Activated T-helper 17 cell treated with anti-CD3 and anti-CD28 coated beads, Interleukin-2, amount 50 U/mL, for 72 hours (primary cell): ENCODE results near the gene HSBP1. TPM values are rescaled to one million over a fixed set of nuclear protein-coding genes. Genes with fewer than 3 reads are reported as not detected.
A peak's percentile ranks its signal among the peaks of the same experiment; 100 is the strongest.

Experiments used
- ATAC-seq: fragments of 150-1000 bp; cut with Tn5 transposase; replicated peaks from 2 replicates; pipeline ENCODE4 v1.10.0; 2021; ENCODE audit warnings: mild to moderate bottlenecking, moderate library complexity
- H3K27ac Mint-ChIP-seq: one replicate; pipeline ENCODE4 v1.8.0; 2022; ENCODE audit warnings: mixed read lengths
- H3K27me3 Mint-ChIP-seq: one replicate; pipeline ENCODE4 v1.8.0; 2022; ENCODE audit warnings: mixed read lengths
- H3K36me3 Mint-ChIP-seq: one replicate; pipeline ENCODE4 v1.8.0; 2022; ENCODE audit warnings: low read depth, mild to moderate bottlenecking, mixed read lengths
- H3K4me1 Mint-ChIP-seq: one replicate; pipeline ENCODE4 v1.8.0; 2022; ENCODE audit warnings: mixed read lengths
- H3K4me3 Mint-ChIP-seq: one replicate; pipeline ENCODE4 v1.8.0; 2022; ENCODE audit warnings: mild to moderate bottlenecking, mixed read lengths
- H3K9me3 Mint-ChIP-seq: one replicate; pipeline ENCODE4 v1.8.0; 2022; ENCODE audit warnings: mixed read lengths
- total RNA-seq, 2 donors: library from RNA; stranded (reverse); gene quantifications; one replicate each; pipeline ENCODE4 v1.2.3, GENCODE V29; 2022

Gene HSBP1
- total RNA-seq, 2 donors from 2014 or later: 47.9 to 75.3 TPM

GRCh38 chr16:83793179-83793578 lies 14.6 kb upstream of the HSBP1 start:
- Mint-ChIP-seq H3K9me3 (no peaks in the 10 kb centered on the region), H3K4me1 (no peaks in the 10 kb centered on the region), H3K4me3 (no peak overlapping the region), H3K36me3 (no peaks in the 10 kb centered on the region), H3K27ac (no peak overlapping the region), H3K27me3 (peaks cover 3% of the 10 kb centered on the region)
- ATAC-seq: no peak

GRCh38 chr16:83794860-83795554 lies 12.8 kb upstream of the HSBP1 start:
- no peak overlapping the region for H3K27ac Mint-ChIP-seq
- H3K4me3 Mint-ChIP-seq: no peak overlapping the region

GRCh38 chr16:83797013-83797412 lies 10.8 kb upstream of the HSBP1 start:
- H3K36me3 Mint-ChIP-seq: no peaks in the 10 kb centered on the region
- ATAC-seq: no peak

More at GRCh38 chr16:83794860-83795554, 12.8 kb upstream of the HSBP1 start:
- Mint-ChIP-seq H3K4me1 (no peaks in the 10 kb centered on the region), H3K9me3 (no peaks in the 10 kb centered on the region), H3K36me3 (no peaks in the 10 kb centered on the region), H3K27me3 (peaks cover 14% of the 10 kb centered on the region)
- no peak for ATAC-seq

GRCh38 chr16:83799336-83799735 lies 8.4 kb upstream of the HSBP1 start:
- H3K27ac Mint-ChIP-seq: no peak overlapping the region
- H3K4me1 Mint-ChIP-seq: peaks cover 5% of the 10 kb centered on the region
- H3K27me3 Mint-ChIP-seq: peaks cover 16% of the 10 kb centered on the region
- H3K9me3 Mint-ChIP-seq: no peaks in the 10 kb centered on the region
- no peak overlapping the region for H3K4me3 Mint-ChIP-seq
- no peaks in the 10 kb centered on the region for H3K36me3 Mint-ChIP-seq
- no peak for ATAC-seq

More at GRCh38 chr16:83797013-83797412, 10.8 kb upstream of the HSBP1 start:
- Mint-ChIP-seq H3K27ac (no peak overlapping the region), H3K27me3 (peaks cover 17% of the 10 kb centered on the region), H3K4me3 (no peak overlapping the region), H3K9me3 (no peaks in the 10 kb centered on the region), H3K4me1 (no peaks in the 10 kb centered on the region)

- Mint-ChIP-seq H3K4me1 (peaks cover 5% of the 10 kb centered on the region), H3K36me3 (no peaks in the 10 kb centered on the region), H3K4me3 (peak overlapping the region; percentile 41), H3K9me3 (no peaks in the 10 kb centered on the region), H3K27me3 (peaks cover 16% of the 10 kb centered on the region), H3K27ac (no peak overlapping the region)
- ATAC-seq: peak; percentile 43
Observed at GRCh38 chr16:83802135-83802534, 5.6 kb upstream of the HSBP1 start.

- ATAC-seq: no peak
- H3K9me3 Mint-ChIP-seq: no peaks in the 10 kb centered on the region
- H3K36me3 Mint-ChIP-seq: no peaks in the 10 kb centered on the region
- H3K4me1 Mint-ChIP-seq: peaks cover 5% of the 10 kb centered on the region
- peaks cover 16% of the 10 kb centered on the region for H3K27me3 Mint-ChIP-seq
- peak overlapping the region; percentile 41 for H3K4me3 Mint-ChIP-seq
- H3K27ac Mint-ChIP-seq: no peak overlapping the region
Observed at GRCh38 chr16:83802554-83803205, 5.1 kb upstream of the HSBP1 start.

GRCh38 chr16:83803811-83804210 lies 4.0 kb upstream of the HSBP1 start:
- Mint-ChIP-seq H3K27ac (no peak overlapping the region), H3K27me3 (peaks cover 11% of the 10 kb centered on the region), H3K4me3 (no peak overlapping the region), H3K36me3 (peaks cover 6% of the 10 kb centered on the region), H3K9me3 (no peaks in the 10 kb centered on the region), H3K4me1 (peaks cover 10% of the 10 kb centered on the region)
- no peak for ATAC-seq

GRCh38 chr16:83804366-83804765 lies 3.4 kb upstream of the HSBP1 start:
- Mint-ChIP-seq H3K36me3 (peaks cover 12% of the 10 kb centered on the region), H3K4me1 (peaks cover 16% of the 10 kb centered on the region), H3K27me3 (peaks cover 11% of the 10 kb centered on the region), H3K9me3 (no peaks in the 10 kb centered on the region), H3K27ac (no peak overlapping the region), H3K4me3 (no peak overlapping the region)
- ATAC-seq: no peak

- H3K4me3 Mint-ChIP-seq: no peak overlapping the region
Observed at GRCh38 chr16:83806036-83806435, 1.7 kb upstream of the HSBP1 start.

GRCh38 chr16:83806731-83807130 lies 1.0 kb upstream of the HSBP1 start:
- Mint-ChIP-seq H3K9me3 (no peaks in the 10 kb centered on the region), H3K4me3 (peak overlapping the region; percentile 98), H3K27me3 (no peaks in the 10 kb centered on the region), H3K27ac (peak overlapping the region; percentile 95), H3K4me1 (peaks cover 16% of the 10 kb centered on the region), H3K36me3 (peaks cover 35% of the 10 kb centered on the region)
- no peak for ATAC-seq

More at GRCh38 chr16:83806036-83806435, 1.7 kb upstream of the HSBP1 start:
- no peak for ATAC-seq
- Mint-ChIP-seq H3K27ac (no peak overlapping the region), H3K4me1 (peaks cover 16% of the 10 kb centered on the region), H3K27me3 (peaks cover 5% of the 10 kb centered on the region), H3K9me3 (no peaks in the 10 kb centered on the region), H3K36me3 (peaks cover 28% of the 10 kb centered on the region)

GRCh38 chr16:83807327-83807709 lies 460 bp upstream of the HSBP1 start:
- peak; percentile 4 for ATAC-seq
- H3K4me1 Mint-ChIP-seq: peaks cover 16% of the 10 kb centered on the region
- no peaks in the 10 kb centered on the region for H3K27me3 Mint-ChIP-seq
- H3K27ac Mint-ChIP-seq: peak overlapping the region; percentile 95
- H3K4me3 Mint-ChIP-seq: peak overlapping the region; percentile 98
- no peaks in the 10 kb centered on the region for H3K9me3 Mint-ChIP-seq
- peaks cover 41% of the 10 kb centered on the region for H3K36me3 Mint-ChIP-seq

GRCh38 chr16:83808573-83809014 lies 816 bp downstream of the HSBP1 start:
- no peak for ATAC-seq
- H3K4me3 Mint-ChIP-seq: peak overlapping the region; percentile 98
- peak overlapping the region; percentile 95 for H3K27ac Mint-ChIP-seq
- H3K36me3 Mint-ChIP-seq: peaks cover 53% of the 10 kb centered on the region
- no peaks in the 10 kb centered on the region for H3K9me3 Mint-ChIP-seq
- no peaks in the 10 kb centered on the region for H3K27me3 Mint-ChIP-seq
- H3K4me1 Mint-ChIP-seq: peaks cover 11% of the 10 kb centered on the region

- H3K27me3 Mint-ChIP-seq: no peaks in the 10 kb centered on the region
- peaks cover 53% of the 10 kb centered on the region for H3K36me3 Mint-ChIP-seq
- peak overlapping the region; percentile 95 for H3K27ac Mint-ChIP-seq
- ATAC-seq: no peak
- peak overlapping the region; percentile 98 for H3K4me3 Mint-ChIP-seq
- peaks cover 11% of the 10 kb centered on the region for H3K4me1 Mint-ChIP-seq
- H3K9me3 Mint-ChIP-seq: no peaks in the 10 kb centered on the region
Observed at GRCh38 chr16:83809092-83809491, 1.3 kb downstream of the HSBP1 start.

- H3K4me3 Mint-ChIP-seq: peak overlapping the region; percentile 16
- H3K27me3 Mint-ChIP-seq: no peaks in the 10 kb centered on the region
- H3K4me1 Mint-ChIP-seq: peaks cover 11% of the 10 kb centered on the region
- no peak for ATAC-seq
- peak overlapping the region; percentile 52 for H3K27ac Mint-ChIP-seq
- H3K36me3 Mint-ChIP-seq: peaks cover 53% of the 10 kb centered on the region
- H3K9me3 Mint-ChIP-seq: no peaks in the 10 kb centered on the region
Observed at GRCh38 chr16:83810901-83811300, 3.1 kb downstream of the HSBP1 start.
